ENCODE measurements around the gene DFFA. TPM values are rescaled to one million over a fixed set of nuclear protein-coding genes. Genes with fewer than 3 reads are reported as not detected.
"Not testable (repeated sequence)": the region's sequence is repeated elsewhere in the genome, so short reads cannot be mapped to it uniquely, and the experiment has no call there.

The DFFA gene
- total and polyA plus RNA-seq, 12 donors = 13.0 to 42.1 (median 35.1) TPM

DNA sequence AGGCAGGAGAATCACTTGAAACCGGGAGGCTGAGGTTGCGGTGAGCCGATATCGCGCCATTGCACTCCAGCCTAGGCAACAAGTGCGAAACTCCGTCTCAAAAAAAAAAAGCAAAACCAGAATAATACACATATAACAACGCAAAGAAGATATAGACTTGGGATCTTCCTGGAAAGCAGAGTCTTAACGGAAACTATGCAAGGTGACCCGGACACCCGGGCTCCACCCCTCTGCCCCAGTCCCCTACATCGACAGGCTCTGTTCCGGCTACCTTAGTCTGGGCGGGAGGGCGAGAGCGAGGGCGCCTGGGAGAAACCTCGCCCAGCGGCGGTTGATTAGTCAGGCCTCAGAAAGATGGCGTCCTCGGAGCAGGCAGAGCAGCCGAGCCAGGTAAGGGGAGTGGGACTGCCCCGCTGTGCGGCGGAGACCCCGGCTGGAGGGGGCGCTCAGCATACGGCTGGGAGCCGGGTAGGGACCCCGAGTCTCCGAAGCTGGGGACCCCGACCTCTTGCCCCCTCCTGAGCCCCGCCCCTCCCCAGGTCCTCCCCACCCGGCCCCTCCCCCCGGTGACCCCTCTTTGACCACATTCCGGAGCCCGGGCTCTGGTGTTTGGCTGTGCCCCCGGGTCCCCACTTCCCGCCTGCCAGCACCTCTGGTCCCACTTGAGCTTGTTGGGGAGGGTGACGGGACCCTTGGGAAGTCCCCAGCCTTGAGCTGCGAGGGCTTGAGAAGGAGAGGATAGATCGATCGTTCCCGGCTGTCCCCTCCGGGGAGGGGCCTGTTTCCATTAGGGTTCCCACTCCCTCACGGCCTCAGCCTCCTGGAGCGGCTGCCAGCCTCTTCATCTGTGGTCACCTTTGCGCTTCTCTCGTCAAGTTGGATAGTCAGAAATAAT, 2.5 kb upstream of the DFFA start, which contains the start of gene PEX14:
TSS of gene PEX14 (plus strand) at position 338 of the 895 bp plus-strand sequence. CDS start at position 355, 17 bp downstream.
- peak within 1 kb of the TSS; percentile 49 to 82 (median 65) for H3K4me3 ChIP-seq
- intact Hi-C loops (cut with DNase I) = no loop called here
- TF ChIP-seq, protein P1, sequence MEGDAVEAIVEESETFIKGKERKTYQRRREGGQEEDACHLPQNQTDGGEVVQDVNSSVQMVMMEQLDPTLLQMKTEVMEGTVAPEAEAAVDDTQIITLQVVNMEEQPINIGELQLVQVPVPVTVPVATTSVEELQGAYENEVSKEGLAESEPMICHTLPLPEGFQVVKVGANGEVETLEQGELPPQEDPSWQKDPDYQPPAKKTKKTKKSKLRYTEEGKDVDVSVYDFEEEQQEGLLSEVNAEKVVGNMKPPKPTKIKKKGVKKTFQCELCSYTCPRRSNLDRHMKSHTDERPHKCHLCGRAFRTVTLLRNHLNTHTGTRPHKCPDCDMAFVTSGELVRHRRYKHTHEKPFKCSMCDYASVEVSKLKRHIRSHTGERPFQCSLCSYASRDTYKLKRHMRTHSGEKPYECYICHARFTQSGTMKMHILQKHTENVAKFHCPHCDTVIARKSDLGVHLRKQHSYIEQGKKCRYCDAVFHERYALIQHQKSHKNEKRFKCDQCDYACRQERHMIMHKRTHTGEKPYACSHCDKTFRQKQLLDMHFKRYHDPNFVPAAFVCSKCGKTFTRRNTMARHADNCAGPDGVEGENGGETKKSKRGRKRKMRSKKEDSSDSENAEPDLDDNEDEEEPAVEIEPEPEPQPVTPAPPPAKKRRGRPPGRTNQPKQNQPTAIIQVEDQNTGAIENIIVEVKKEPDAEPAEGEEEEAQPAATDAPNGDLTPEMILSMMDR (IDR thresholded peaks at IDR 0.05) = no peak
- peak in 1 of 2 donors; percentile 61 for TF ChIP-seq POLR2A (IDR thresholded peaks at IDR 0.05)
- 11 to 15% (median 12%) methylated on average over 32 to 49 of the region's 50 CpGs for WGBS, 4 donors
- peaks cover 7 to 36% of the 10 kb centered on the region in 2 donors for H3K4me1 ChIP-seq (replicated peaks in 1 of 2)
- peak within 1 kb of the TSS in 4 of 5 donors; percentile 27 to 88 (median 74) for H3K27ac ChIP-seq
- H3K36me3 ChIP-seq (replicated peaks in 1 of 2) = no peaks in the 10 kb centered on the region
- DNase-seq = peak; percentile 82 to 93 (median 88)
- no peaks in the 10 kb centered on the region for H3K9me3 ChIP-seq (replicated peaks in 1 of 3)
- no peaks in the 10 kb centered on the region for H3K27me3 ChIP-seq

DNA sequence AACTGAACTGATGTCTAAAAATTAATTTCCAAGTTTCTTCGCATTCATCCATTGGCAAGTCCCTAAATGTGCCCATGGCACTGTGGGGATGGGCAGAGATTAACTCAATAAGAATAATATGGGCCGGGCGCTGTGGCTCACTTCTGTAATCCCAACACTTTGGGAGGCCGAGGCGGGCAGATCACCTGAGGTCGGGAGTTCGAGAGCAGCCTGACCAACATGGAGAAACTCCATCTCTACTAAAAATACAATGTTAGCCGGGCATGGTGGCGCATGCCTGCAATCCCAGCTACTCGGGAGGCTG, 1.9 kb upstream of the DFFA start:
- DNase-seq; H3K36me3 ChIP-seq (replicated peaks in 1 of 2); intact Hi-C loops (cut with DNase I); H3K27me3 ChIP-seq; H3K9me3 ChIP-seq (replicated peaks in 1 of 3): not testable (repeated sequence)
- Histone ChIP-seq H3K4me3 (peak overlapping the region in 2 of 4 donors; percentile 74 to 82), H3K27ac (peak overlapping the region in 2 of 5 donors; percentile 81 to 88), H3K4me1 (replicated peaks in 1 of 2) (peaks cover 7 to 36% of the 10 kb centered on the region in 2 donors)
- WGBS, 4 donors = 84 to 90% (median 86%) methylated on average over 10 of the region's 10 CpGs

DNA sequence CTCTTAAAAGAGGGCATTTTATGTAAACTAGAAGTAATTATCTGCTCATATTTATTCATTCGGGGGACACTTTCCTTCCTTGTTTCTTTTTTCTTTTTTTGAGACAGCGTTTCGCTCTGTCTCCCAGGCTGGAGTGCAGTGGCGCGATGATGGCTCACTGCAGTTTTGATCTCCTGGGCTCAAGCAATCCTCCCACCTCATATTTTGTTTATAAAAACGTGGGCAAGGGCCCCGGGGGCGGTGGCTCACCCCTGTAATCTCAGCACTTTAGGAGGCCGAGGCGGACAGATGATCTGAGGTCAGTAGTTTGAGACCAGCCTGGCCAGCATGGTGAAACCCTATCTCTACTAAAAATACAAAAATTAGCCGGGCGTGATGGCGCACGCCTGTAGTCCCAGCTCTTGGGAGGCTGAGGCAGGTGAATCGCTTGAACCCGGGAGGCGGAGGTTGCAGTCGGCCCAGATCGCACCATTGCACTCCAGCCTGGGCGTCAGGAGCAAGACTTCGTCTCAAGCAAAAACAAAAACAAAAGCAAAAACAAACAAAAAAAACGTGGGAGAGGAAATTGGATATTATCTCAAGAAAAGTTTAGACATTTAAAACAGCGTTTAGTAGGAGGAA, 926 bp upstream of the DFFA start:
- Histone ChIP-seq H3K27ac (peak overlapping the region in 1 of 5 donors; percentile 55), H3K36me3 (replicated peaks in 1 of 2) (peaks cover 0 to 8% of the 10 kb centered on the region in 2 donors), H3K9me3 (replicated peaks in 1 of 3) (no peaks in the 10 kb centered on the region), H3K4me1 (replicated peaks in 1 of 2) (peaks cover 7 to 36% of the 10 kb centered on the region in 2 donors), H3K4me3 (peak overlapping the region in 1 of 4 donors; percentile 65), H3K27me3 (no peaks in the 10 kb centered on the region)
- intact Hi-C loops (cut with DNase I) = no loop called here
- no peak for DNase-seq
- no peak for TF ChIP-seq POLR2A (IDR thresholded peaks at IDR 0.05)
- TF ChIP-seq, protein P1 (IDR thresholded peaks at IDR 0.05) = no peak
- 84 to 89% (median 87%) methylated on average over 21 to 23 of the region's 23 CpGs for WGBS, 4 donors

DNA sequence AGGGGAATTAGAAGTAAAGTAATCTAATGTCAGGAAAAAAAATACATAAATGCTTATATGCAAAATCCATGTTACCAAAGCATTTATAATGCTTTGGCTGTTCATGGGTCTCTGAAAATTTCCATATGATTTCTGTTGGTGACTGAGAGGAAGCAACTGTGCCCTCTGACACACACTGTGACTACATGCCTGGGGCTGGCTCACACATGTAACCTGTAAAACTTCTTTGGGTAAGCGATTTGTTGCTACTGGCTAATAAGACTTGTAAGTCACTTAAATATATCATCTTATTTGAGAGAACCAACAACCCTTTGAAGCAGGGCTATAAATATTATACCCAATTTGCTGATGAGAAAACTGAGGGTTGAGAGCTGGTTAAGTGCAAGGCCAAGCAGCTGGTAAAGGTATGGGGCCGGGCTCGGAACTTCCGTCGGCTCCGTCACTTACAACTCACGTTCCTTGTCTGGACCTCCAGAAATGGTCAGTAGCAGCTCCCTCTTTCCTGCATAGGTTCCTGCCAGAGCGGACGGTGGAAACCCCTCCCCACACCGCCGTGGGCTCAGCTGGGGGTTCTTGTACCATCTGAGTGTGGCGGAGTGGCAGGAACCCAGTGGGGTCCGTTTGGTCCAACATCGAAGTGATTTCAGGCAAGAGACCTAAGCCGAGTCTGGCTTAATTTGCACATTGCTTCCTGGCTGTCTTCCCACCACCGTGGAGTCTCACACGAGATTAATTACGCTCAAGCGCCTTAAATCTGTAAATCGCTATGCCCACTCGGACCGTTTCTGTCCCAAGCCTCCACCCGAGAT, 714 bp downstream of the DFFA start:
- 7 to 19% (median 11%) methylated on average over 22 to 23 of the region's 23 CpGs for WGBS, 4 donors
- no peaks in the 10 kb centered on the region for H3K9me3 ChIP-seq (replicated peaks in 1 of 3)
- TF ChIP-seq POLR2A (IDR thresholded peaks at IDR 0.05) = no peak
- TF ChIP-seq, protein P1 (IDR thresholded peaks at IDR 0.05) = no peak
- H3K4me3 ChIP-seq = peak overlapping the region; percentile 34 to 71 (median 58)
- H3K4me1 ChIP-seq (replicated peaks in 1 of 2) = peaks cover 7 to 34% of the 10 kb centered on the region in 2 donors
- DNase-seq = peak in 2 of 7 donors; percentile 41 to 44
- intact Hi-C loops (cut with DNase I) = no loop called here
- no peaks in the 10 kb centered on the region for H3K27me3 ChIP-seq
- peak overlapping the region in 3 of 5 donors; percentile 29 to 57 (median 55) for H3K27ac ChIP-seq
- H3K36me3 ChIP-seq (replicated peaks in 1 of 2) = peaks cover 0 to 25% of the 10 kb centered on the region in 2 donors
